ENCODE results near the gene PIGS.
"Not testable (repeated sequence)": the region's sequence is repeated elsewhere in the genome, so short reads cannot be mapped to it uniquely, and the experiment has no call there.

The PIGS gene

GRCh38 chr17:28529013-28529400 is 42.3 kb downstream of the PIGS start:
- no peak for DNase-seq (ENCODE audit: low spot score)

GRCh38 chr17:28528327-28529012 is 42.9 kb downstream of the PIGS start:
- no peak for DNase-seq (ENCODE audit: low spot score)

GRCh38 chr17:28527859-28528258 is 43.5 kb downstream of the PIGS start:
- no peak for DNase-seq (ENCODE audit: low spot score)

GRCh38 chr17:28527181-28527681 is 44.1 kb downstream of the PIGS start:
- DNase-seq (ENCODE audit: low spot score) = no peak

GRCh38 chr17:28526381-28526780 is 44.9 kb downstream of the PIGS start:
- no peak for DNase-seq (ENCODE audit: low spot score)

GRCh38 chr17:28524476-28525424 is 46.6 kb downstream of the PIGS start:
- no peak for DNase-seq (ENCODE audit: low spot score)

- no peak for DNase-seq (ENCODE audit: low spot score)
These were observed 47.4 kb downstream of the PIGS start for GRCh38 chr17:28523876-28524275.

GRCh38 chr17:28523186-28523585 is 48.1 kb downstream of the PIGS start:
- DNase-seq (ENCODE audit: low spot score) = no peak

GRCh38 chr17:28522281-28522680 is 49.0 kb downstream of the PIGS start:
- not testable (repeated sequence) for DNase-seq (ENCODE audit: low spot score)

- no peak for DNase-seq (ENCODE audit: low spot score)
These were observed 49.8 kb downstream of the PIGS start for GRCh38 chr17:28521311-28522085.

- no peak for DNase-seq (ENCODE audit: low spot score)
These were observed 50.6 kb downstream of the PIGS start for GRCh38 chr17:28520687-28521086.

- no peak for DNase-seq (ENCODE audit: low spot score)
These were observed 52.1 kb downstream of the PIGS start for GRCh38 chr17:28519236-28519635.

GRCh38 chr17:28518578-28518977 is 52.7 kb downstream of the PIGS start:
- DNase-seq (ENCODE audit: low spot score) = no peak

GRCh38 chr17:28518132-28518531 is 53.2 kb downstream of the PIGS start:
- DNase-seq (ENCODE audit: low spot score) = no peak

- no peak for DNase-seq (ENCODE audit: low spot score)
These were observed 55.8 kb downstream of the PIGS start for GRCh38 chr17:28515518-28515917.

- DNase-seq (ENCODE audit: low spot score) = no peak
These were observed 56.7 kb downstream of the PIGS start for GRCh38 chr17:28514561-28515002.

- DNase-seq (ENCODE audit: low spot score) = no peak
These were observed 57.8 kb downstream of the PIGS start for GRCh38 chr17:28513476-28513875.

- no peak for DNase-seq (ENCODE audit: low spot score)
These were observed 59.4 kb downstream of the PIGS start for GRCh38 chr17:28511858-28512461.

GRCh38 chr17:28509789-28510188 is 61.5 kb downstream of the PIGS start:
- DNase-seq (ENCODE audit: low spot score) = no peak

GRCh38 chr17:28508211-28508724 is 63.1 kb downstream of the PIGS start:
- DNase-seq (ENCODE audit: low spot score) = no peak

- no peak for DNase-seq (ENCODE audit: low spot score)
These were observed 63.6 kb downstream of the PIGS start for GRCh38 chr17:28507567-28508203.

Data from Ammon's horn (tissue), 1 donor.